ENCODE data around the gene GLIS1. TPM values are rescaled to one million over a fixed set of nuclear protein-coding genes. Genes with fewer than 3 reads are reported as not detected.

The GLIS1 gene
- total RNA-seq, 1 donor from 2014 or later: 1.6 TPM

- peaks cover 45% of the 10 kb centered on the region for H3K4me1 Mint-ChIP-seq
- H3K9me3 Mint-ChIP-seq: peaks cover 3% of the 10 kb centered on the region
- no peak overlapping the region for H3K27ac Mint-ChIP-seq
- no peak for TF ChIP-seq CTCF (IDR thresholded peaks at IDR 0.05; ENCODE audit: unreplicated experiment)
- no peak overlapping the region for H3K4me3 Mint-ChIP-seq
- peak in 1 of 2 experiments; percentile 10 for DNase-seq (ENCODE audit: low spot score in 2 of 2, unreplicated experiment in 2 of 2)
- no peaks in the 10 kb centered on the region for H3K27me3 Mint-ChIP-seq (ENCODE audit: low read depth)
- H3K36me3 Mint-ChIP-seq: no peaks in the 10 kb centered on the region
Measured at GRCh38 chr1:53577761-53578100, 161.2 kb downstream of the GLIS1 start.

GRCh38 chr1:53576866-53577760 lies 161.9 kb downstream of the GLIS1 start:
- peak in 1 of 2 experiments; percentile 8 for DNase-seq (ENCODE audit: low spot score in 2 of 2, unreplicated experiment in 2 of 2)
- H3K9me3 Mint-ChIP-seq: peaks cover 3% of the 10 kb centered on the region
- no peaks in the 10 kb centered on the region for H3K36me3 Mint-ChIP-seq
- H3K27me3 Mint-ChIP-seq (ENCODE audit: low read depth): no peaks in the 10 kb centered on the region
- peaks cover 47% of the 10 kb centered on the region for H3K4me1 Mint-ChIP-seq
- no peak for TF ChIP-seq CTCF (IDR thresholded peaks at IDR 0.05; ENCODE audit: unreplicated experiment)
- H3K27ac Mint-ChIP-seq: no peak overlapping the region
- no peak overlapping the region for H3K4me3 Mint-ChIP-seq

- no peak overlapping the region for H3K27ac Mint-ChIP-seq
- H3K4me1 Mint-ChIP-seq: peaks cover 46% of the 10 kb centered on the region
- H3K36me3 Mint-ChIP-seq: no peaks in the 10 kb centered on the region
- no peak for TF ChIP-seq CTCF (IDR thresholded peaks at IDR 0.05; ENCODE audit: unreplicated experiment)
- peak in 1 of 2 experiments; percentile 17 for DNase-seq (ENCODE audit: low spot score in 2 of 2, unreplicated experiment in 2 of 2)
- H3K9me3 Mint-ChIP-seq: peaks cover 3% of the 10 kb centered on the region
- no peaks in the 10 kb centered on the region for H3K27me3 Mint-ChIP-seq (ENCODE audit: low read depth)
- H3K4me3 Mint-ChIP-seq: no peak overlapping the region
Measured at GRCh38 chr1:53576381-53576801, 162.6 kb downstream of the GLIS1 start.

GRCh38 chr1:53575955-53576320 lies 163.0 kb downstream of the GLIS1 start:
- no peak overlapping the region for H3K27ac Mint-ChIP-seq
- no peaks in the 10 kb centered on the region for H3K27me3 Mint-ChIP-seq (ENCODE audit: low read depth)
- no peak for TF ChIP-seq CTCF (IDR thresholded peaks at IDR 0.05; ENCODE audit: unreplicated experiment)
- H3K9me3 Mint-ChIP-seq: peaks cover 3% of the 10 kb centered on the region
- peak in 1 of 2 experiments; percentile 5 for DNase-seq (ENCODE audit: low spot score in 2 of 2, unreplicated experiment in 2 of 2)
- H3K4me3 Mint-ChIP-seq: no peak overlapping the region
- no peaks in the 10 kb centered on the region for H3K36me3 Mint-ChIP-seq
- H3K4me1 Mint-ChIP-seq: peaks cover 45% of the 10 kb centered on the region

- Mint-ChIP-seq H3K4me1 (peaks cover 45% of the 10 kb centered on the region), H3K9me3 (peaks cover 3% of the 10 kb centered on the region), H3K4me3 (no peak overlapping the region), H3K36me3 (no peaks in the 10 kb centered on the region), H3K27me3 (ENCODE audit: low read depth) (no peaks in the 10 kb centered on the region), H3K27ac (no peak overlapping the region)
- DNase-seq (ENCODE audit: low spot score in 2 of 2, unreplicated experiment in 2 of 2): peak in 1 of 2 experiments; percentile 18
- no peak for TF ChIP-seq CTCF (IDR thresholded peaks at IDR 0.05; ENCODE audit: unreplicated experiment)
Measured at GRCh38 chr1:53575141-53575954, 163.6 kb downstream of the GLIS1 start.

Measured in mesothelial cell of epicardium (in vitro differentiated cells).